PFSK-1 (cell line): ENCODE results near the gene CEPT1.

ENCODE experiments used
- FOXP2 ChIP-seq: optimal IDR thresholded peaks from 2 replicates; pipeline ENCODE3; 2011; ENCODE audit warnings: borderline replicate concordance, control low read depth, inconsistent platforms; ENCODE audit not compliant: insufficient read depth; ENCODE audit errors: extremely low read length, extremely low read depth
- POLR2AphosphoS5 ChIP-seq: IDR thresholded peaks from 2 replicates; pipeline ENCODE4 v1.6.1; 2012; ENCODE audit warnings: low read depth, mild to moderate bottlenecking, control low read depth, low read length, moderate library complexity
- REST ChIP-seq, 2 experiments: IDR thresholded peaks; 2 replicates each; pipeline versions ENCODE4 v1.6.1 to v1.8.0; 2011 to 2012; ENCODE audit warnings: low read depth in 2 of 2, low read length in 2 of 2, control low read depth in 1 of 2, inconsistent platforms in 1 of 2, mild to moderate bottlenecking in 1 of 2, moderate library complexity in 1 of 2; ENCODE audit not compliant: insufficient read depth in 1 of 2
- SIN3A ChIP-seq: IDR thresholded peaks from 2 replicates; pipeline ENCODE4 v1.6.1; 2012; ENCODE audit warnings: mild to moderate bottlenecking, low read length, moderate library complexity, borderline replicate concordance; ENCODE audit not compliant: insufficient read depth
- TAF1 ChIP-seq: IDR thresholded peaks from 2 replicates; pipeline ENCODE4 v1.6.1; 2012; ENCODE audit warnings: low read length, control low read depth, borderline replicate concordance; ENCODE audit not compliant: insufficient read depth

Gene CEPT1

GRCh38 chr1:111191496-111191895, 51.5 kb downstream of the CEPT1 start:
- no peak for TF ChIP-seq SIN3A
- no peak for TF ChIP-seq POLR2AphosphoS5
- no peak for TF ChIP-seq REST (IDR thresholded peaks at IDR 0.05; ENCODE audit: insufficient read depth in 1 of 2, low read depth in 2 of 2, low read length in 2 of 2)
- TF ChIP-seq TAF1, result no peak
- TF ChIP-seq FOXP2, result no peak

- TF ChIP-seq FOXP2 (no peak), POLR2AphosphoS5 (no peak), SIN3A (no peak), TAF1 (no peak), REST (IDR thresholded peaks at IDR 0.05; ENCODE audit: insufficient read depth in 1 of 2, low read depth in 2 of 2, low read length in 2 of 2) (no peak)
These were observed 52.1 kb downstream of the CEPT1 start for GRCh38 chr1:111192074-111192473.

DNA sequence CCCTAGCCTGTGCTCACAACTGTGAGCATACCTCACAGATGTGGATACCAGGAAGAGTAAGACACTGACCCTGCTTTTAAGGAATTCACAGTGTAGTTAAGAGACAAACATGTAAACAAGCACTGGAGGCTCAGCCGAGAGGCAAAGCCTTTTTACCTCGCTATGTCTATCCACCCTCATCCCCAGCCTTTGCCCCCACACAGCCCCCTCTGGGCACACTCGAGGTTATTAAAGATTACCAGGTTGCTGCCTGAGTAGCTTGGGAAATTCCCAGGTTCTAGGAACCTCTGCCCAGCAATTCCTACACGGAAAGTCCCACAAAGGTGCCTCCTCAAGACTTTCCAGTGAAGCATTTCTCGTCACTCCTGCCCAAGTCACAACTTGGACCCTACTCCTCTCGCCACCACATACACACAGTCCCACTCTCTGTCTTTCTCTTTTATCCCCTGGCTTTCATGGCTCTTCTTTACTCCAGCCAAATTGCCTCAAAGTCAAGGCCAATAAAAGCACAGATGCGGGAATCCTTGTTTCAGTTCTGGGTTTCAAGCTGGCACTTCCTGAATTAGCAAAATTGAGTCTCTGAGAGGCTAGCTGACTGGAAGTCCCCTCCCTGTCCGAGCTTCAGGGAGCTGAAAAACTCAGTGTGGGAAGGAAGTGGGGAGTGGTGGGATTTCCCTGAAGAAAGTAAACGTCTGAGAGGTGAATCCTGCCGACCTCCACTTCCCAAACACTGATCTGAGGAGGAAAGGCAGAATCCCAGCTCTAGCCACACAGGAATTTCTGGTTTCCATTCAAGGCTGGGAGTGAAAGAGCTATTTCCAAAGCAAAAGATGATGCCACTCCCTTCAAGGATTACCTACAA, 52.9 kb downstream of the CEPT1 start:
- no peak for TF ChIP-seq REST (IDR thresholded peaks at IDR 0.05; ENCODE audit: insufficient read depth in 1 of 2, low read depth in 2 of 2, low read length in 2 of 2)
- TF ChIP-seq FOXP2, result no peak
- no peak for TF ChIP-seq SIN3A
- no peak for TF ChIP-seq TAF1
- no peak for TF ChIP-seq POLR2AphosphoS5

DNA sequence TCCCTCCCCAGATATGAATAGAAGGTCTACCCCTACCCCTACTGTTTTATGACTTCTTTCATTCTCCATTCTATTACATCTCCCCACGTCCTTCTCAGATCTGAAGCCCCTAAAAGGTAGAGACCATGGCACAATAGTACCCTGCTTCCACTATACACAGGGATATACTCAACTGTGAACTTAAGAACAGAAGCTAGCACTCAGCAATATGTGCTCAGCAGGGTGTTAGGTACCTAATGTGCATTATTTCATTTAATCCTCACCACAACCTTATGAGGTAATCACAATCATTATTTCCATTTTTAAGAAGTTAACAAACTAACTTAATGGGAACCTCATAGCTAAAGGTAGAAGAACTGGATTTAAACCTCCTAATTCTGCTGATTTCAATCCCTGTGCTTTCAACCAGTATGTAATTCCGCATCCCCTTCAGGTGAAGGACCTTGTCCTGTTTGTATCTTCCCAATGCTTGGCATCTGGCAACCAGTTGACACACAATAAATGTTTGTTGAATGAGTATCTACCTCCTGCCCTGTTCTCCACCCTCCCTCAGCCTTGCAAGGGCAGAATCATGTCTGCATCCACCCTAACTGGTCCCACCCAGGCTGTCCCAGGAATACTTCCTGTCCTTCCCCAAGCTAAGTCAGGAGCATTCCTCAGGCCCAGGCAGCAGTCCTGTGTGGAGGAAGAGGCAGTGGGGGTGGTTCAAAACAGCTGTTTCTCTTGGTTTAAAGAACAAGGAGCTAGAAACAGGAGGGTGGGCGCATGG, 53.9 kb downstream of the CEPT1 start:
- TF ChIP-seq REST (IDR thresholded peaks at IDR 0.05; ENCODE audit: insufficient read depth in 1 of 2, low read depth in 2 of 2, low read length in 2 of 2) (no peak), POLR2AphosphoS5 (no peak), SIN3A (no peak), FOXP2 (no peak), TAF1 (no peak)
